Hepatocyte (in vitro differentiated cells): Measurements from ENCODE around the gene PARD3B.

Source experiments
- EZH2 ChIP-seq: fragments of 200-600 bp; sonication (generic); IDR thresholded peaks from 2 replicates; pipeline ENCODE4 v1.6.1; 2016; ENCODE audit warnings: antibody characterized with exemption, mild to moderate bottlenecking, borderline replicate concordance
- TF ChIP-seq, protein P1 (sequence below): fragments of 200-600 bp; sonication (generic); IDR thresholded peaks from 2 replicates; pipeline ENCODE4 v1.5.1; 2016; ENCODE audit warnings: antibody characterized with exemption, mild to moderate bottlenecking; ENCODE audit not compliant: poor library complexity

DNA sequence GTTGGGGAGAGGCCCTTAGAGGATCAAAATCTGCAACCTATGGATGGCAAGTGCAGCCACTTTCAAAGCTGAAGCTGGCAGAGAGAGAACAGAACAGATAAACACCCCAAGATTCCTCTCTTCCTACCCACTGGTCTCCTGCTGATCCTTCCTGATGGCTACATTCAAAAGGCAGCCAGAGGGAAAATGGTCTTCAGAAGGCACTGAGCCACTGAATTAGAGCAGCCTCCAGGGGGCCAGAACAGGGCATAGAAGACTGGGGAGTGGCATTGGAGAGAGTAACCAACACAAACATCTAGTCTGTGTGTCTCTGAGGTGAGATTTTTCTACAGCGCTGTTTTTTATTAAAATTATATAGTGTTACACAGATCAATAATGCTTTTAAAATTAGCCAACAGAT lies 432.6 kb downstream of the PARD3B start:
- TF ChIP-seq, protein P1, sequence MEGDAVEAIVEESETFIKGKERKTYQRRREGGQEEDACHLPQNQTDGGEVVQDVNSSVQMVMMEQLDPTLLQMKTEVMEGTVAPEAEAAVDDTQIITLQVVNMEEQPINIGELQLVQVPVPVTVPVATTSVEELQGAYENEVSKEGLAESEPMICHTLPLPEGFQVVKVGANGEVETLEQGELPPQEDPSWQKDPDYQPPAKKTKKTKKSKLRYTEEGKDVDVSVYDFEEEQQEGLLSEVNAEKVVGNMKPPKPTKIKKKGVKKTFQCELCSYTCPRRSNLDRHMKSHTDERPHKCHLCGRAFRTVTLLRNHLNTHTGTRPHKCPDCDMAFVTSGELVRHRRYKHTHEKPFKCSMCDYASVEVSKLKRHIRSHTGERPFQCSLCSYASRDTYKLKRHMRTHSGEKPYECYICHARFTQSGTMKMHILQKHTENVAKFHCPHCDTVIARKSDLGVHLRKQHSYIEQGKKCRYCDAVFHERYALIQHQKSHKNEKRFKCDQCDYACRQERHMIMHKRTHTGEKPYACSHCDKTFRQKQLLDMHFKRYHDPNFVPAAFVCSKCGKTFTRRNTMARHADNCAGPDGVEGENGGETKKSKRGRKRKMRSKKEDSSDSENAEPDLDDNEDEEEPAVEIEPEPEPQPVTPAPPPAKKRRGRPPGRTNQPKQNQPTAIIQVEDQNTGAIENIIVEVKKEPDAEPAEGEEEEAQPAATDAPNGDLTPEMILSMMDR, result no peak
- no peak for TF ChIP-seq EZH2
